Mucosa of gallbladder (tissue), 1 donor: ENCODE data around the gene AHCYL1. TPM values are rescaled to one million over a fixed set of nuclear protein-coding genes. Genes with fewer than 3 reads are reported as not detected.
A peak's percentile ranks its signal among the peaks of the same experiment; 100 is the strongest.
"Not testable (repeated sequence)": the region's sequence is repeated elsewhere in the genome, so short reads cannot be mapped to it uniquely, and the experiment has no call there.

Source experiments
- DNase-seq: peaks from one replicate; pipeline ENCODE4 v3.0.0-alpha.2; 2020; ENCODE audit warnings: low spot score
- total RNA-seq: library from RNA; stranded (reverse); gene quantifications from one replicate; pipeline ENCODE4 v1.2.1, GENCODE V29; 2021
- donor health status: DM: no; HTN: no; CAD: no.

Gene AHCYL1
- 166 TPM for total RNA-seq

- peak; percentile 100 for DNase-seq
Measured at GRCh38 chr1:109984456-109985246, at the start of gene AHCYL1. AHCYL1 (plus strand) TSS chr1:109984765; CDS start chr1:109985053, 288 bp downstream.

GRCh38 chr1:109935451-109935900 is 49.1 kb upstream of the AHCYL1 start:
- DNase-seq, result peak; percentile 78

GRCh38 chr1:109937738-109938137 is 46.8 kb upstream of the AHCYL1 start:
- DNase-seq, result no peak

GRCh38 chr1:109938556-109938955 is 46.0 kb upstream of the AHCYL1 start:
- DNase-seq, result no peak

GRCh38 chr1:109942434-109942833 is 42.1 kb upstream of the AHCYL1 start:
- no peak for DNase-seq

GRCh38 chr1:109944541-109944940 is 40.0 kb upstream of the AHCYL1 start:
- DNase-seq, result no peak

- no peak for DNase-seq
Measured at GRCh38 chr1:109946511-109946910, 38.1 kb upstream of the AHCYL1 start.

GRCh38 chr1:109947582-109948284 is 36.8 kb upstream of the AHCYL1 start:
- DNase-seq, result no peak

- DNase-seq, result no peak
Measured at GRCh38 chr1:109948285-109948630, 36.3 kb upstream of the AHCYL1 start.

GRCh38 chr1:109950038-109950437 is 34.5 kb upstream of the AHCYL1 start:
- DNase-seq, result no peak

GRCh38 chr1:109950509-109950908 is 34.1 kb upstream of the AHCYL1 start:
- no peak for DNase-seq

- not testable (repeated sequence) for DNase-seq
Measured at GRCh38 chr1:109951501-109951900, 33.1 kb upstream of the AHCYL1 start.

- DNase-seq, result no peak
Measured at GRCh38 chr1:109954041-109954512, 30.5 kb upstream of the AHCYL1 start.

- DNase-seq, result no peak
Measured at GRCh38 chr1:109959632-109959973, 25.0 kb upstream of the AHCYL1 start.

- peak; percentile 47 for DNase-seq
Measured at GRCh38 chr1:109959974-109960744, 24.4 kb upstream of the AHCYL1 start.

GRCh38 chr1:109960745-109961094 is 23.8 kb upstream of the AHCYL1 start:
- no peak for DNase-seq

GRCh38 chr1:109963864-109964263 is 20.7 kb upstream of the AHCYL1 start:
- no peak for DNase-seq

- no peak for DNase-seq
Measured at GRCh38 chr1:109969146-109969829, 15.3 kb upstream of the AHCYL1 start.

- DNase-seq, result no peak
Measured at GRCh38 chr1:109969907-109970306, 14.7 kb upstream of the AHCYL1 start.

- no peak for DNase-seq
Measured at GRCh38 chr1:109971559-109971958, 13.0 kb upstream of the AHCYL1 start.

- no peak for DNase-seq
Measured at GRCh38 chr1:109974191-109974590, 10.4 kb upstream of the AHCYL1 start.

GRCh38 chr1:109975718-109976117 is 8.8 kb upstream of the AHCYL1 start:
- no peak for DNase-seq
